H9 (cell line): ENCODE results near the gene AFF4. TPM values are rescaled to one million over a fixed set of nuclear protein-coding genes. Genes with fewer than 3 reads are reported as not detected.

Experiments used
- DNase-seq: peaks from one replicate; pipeline ENCODE4 v3.0.0-alpha.2; 2017
- H2AFZ ChIP-seq: one replicate; pipeline ENCODE4 v1.6.1; 2013; ENCODE audit warnings: mild to moderate bottlenecking, low read length, control low read depth, moderate library complexity
- H2AK5ac ChIP-seq: 2 replicates; pipeline ENCODE4 v1.6.1; 2013; ENCODE audit warnings: low read length, control low read depth, mixed read lengths; ENCODE audit not compliant: insufficient read length
- H2BK120ac ChIP-seq: one replicate; pipeline ENCODE4 v1.6.1; 2013; ENCODE audit warnings: low read depth, mild to moderate bottlenecking, low read length, control low read depth, inconsistent platforms; ENCODE audit not compliant: poor library complexity, severe bottlenecking
- H2BK12ac ChIP-seq: 2 replicates; pipeline ENCODE4 v1.6.1; 2013; ENCODE audit warnings: low read length, control low read depth, mixed read lengths, low read depth; ENCODE audit not compliant: insufficient read length
- H2BK15ac ChIP-seq: 2 replicates; pipeline ENCODE4 v1.6.1; 2013; ENCODE audit warnings: low read depth, low read length, control low read depth
- H2BK20ac ChIP-seq: one replicate; pipeline ENCODE4 v1.6.1; 2013; ENCODE audit warnings: low read depth, mild to moderate bottlenecking, low read length, control low read depth, inconsistent platforms; ENCODE audit not compliant: poor library complexity, severe bottlenecking
- H2BK5ac ChIP-seq: 2 replicates; pipeline ENCODE4 v1.6.1; 2013; ENCODE audit warnings: low read length, control low read depth, mixed read lengths; ENCODE audit not compliant: insufficient read length
- H3K14ac ChIP-seq: 2 replicates; pipeline ENCODE4 v1.6.1; 2013; ENCODE audit warnings: low read length, control low read depth; ENCODE audit not compliant: insufficient read depth
- H3K18ac ChIP-seq: 2 replicates; pipeline ENCODE4 v1.6.1; 2013; ENCODE audit warnings: low read depth, mild to moderate bottlenecking, mixed read lengths, low read length, control low read depth; ENCODE audit not compliant: insufficient read length
- H3K23ac ChIP-seq: 2 replicates; pipeline ENCODE4 v1.6.1; 2013; ENCODE audit warnings: low read length, control low read depth, mixed read lengths, low read depth; ENCODE audit not compliant: insufficient read length
- H3K23me2 ChIP-seq: 2 replicates; pipeline ENCODE4 v1.6.1; 2013; ENCODE audit warnings: low read depth, mild to moderate bottlenecking, mixed read lengths, low read length, control low read depth; ENCODE audit not compliant: insufficient read length, poor library complexity, severe bottlenecking
- H3K27ac ChIP-seq: 2 replicates; pipeline ENCODE4 v1.5.1; 2013; ENCODE audit warnings: low read length, control low read depth, mixed read lengths, low read depth; ENCODE audit not compliant: insufficient read length
- H3K27me3 ChIP-seq: 2 replicates; pipeline ENCODE4 v1.6.1; 2013; ENCODE audit warnings: low read length, control low read depth, inconsistent platforms; ENCODE audit not compliant: insufficient read depth
- H3K4ac ChIP-seq: 2 replicates; pipeline ENCODE4 v1.6.1; 2013; ENCODE audit warnings: low read depth, mild to moderate bottlenecking, control low read depth, inconsistent platforms, low read length, moderate library complexity
- H3K4me1 ChIP-seq: 2 replicates; pipeline ENCODE4 v1.6.1; 2013; ENCODE audit warnings: low read length, control low read depth, inconsistent platforms; ENCODE audit not compliant: insufficient read depth
- H3K4me2 ChIP-seq: 2 replicates; pipeline ENCODE4 v1.6.1; 2013; ENCODE audit warnings: low read length, control low read depth, mixed read lengths; ENCODE audit not compliant: insufficient read length, insufficient read depth
- H3K56ac ChIP-seq: 2 replicates; pipeline ENCODE4 v1.6.1; 2013; ENCODE audit warnings: low read depth, mild to moderate bottlenecking, mixed read lengths, low read length, control low read depth; ENCODE audit not compliant: insufficient read length
- H3K79me1 ChIP-seq: 2 replicates; pipeline ENCODE4 v1.6.1; 2013; ENCODE audit warnings: low read depth, mild to moderate bottlenecking, moderate library complexity, low read length, control low read depth, inconsistent platforms; ENCODE audit not compliant: insufficient read depth, poor library complexity, severe bottlenecking
- H3K79me2 ChIP-seq: 2 replicates; pipeline ENCODE4 v1.6.1; 2013; ENCODE audit warnings: low read length, control low read depth, inconsistent platforms; ENCODE audit not compliant: insufficient read depth
- H3K9ac ChIP-seq: 2 replicates; pipeline ENCODE4 v1.6.1; 2013; ENCODE audit warnings: low read length, control low read depth, mixed read lengths; ENCODE audit not compliant: insufficient read length; ENCODE audit errors: extremely low read depth
- H3K9me3 ChIP-seq: one replicate; pipeline ENCODE4 v1.6.1; 2013; ENCODE audit warnings: low read depth, low read length, inconsistent platforms; ENCODE audit not compliant: control insufficient read depth
- H3T11ph ChIP-seq: one replicate; pipeline ENCODE4 v1.6.1; 2013; ENCODE audit warnings: mild to moderate bottlenecking, low read length, control low read depth, inconsistent platforms
- H4K20me1 ChIP-seq: one replicate; pipeline ENCODE4 v1.6.1; 2013; ENCODE audit not compliant: control insufficient read depth, insufficient read length, insufficient read depth
- H4K5ac ChIP-seq: 2 replicates; pipeline ENCODE4 v1.6.1; 2013; ENCODE audit warnings: low read depth, mild to moderate bottlenecking, mixed read lengths, low read length, control low read depth; ENCODE audit not compliant: insufficient read length
- H4K8ac ChIP-seq: replicated peaks from 2 replicates; pipeline ENCODE4 v1.6.1; 2013; ENCODE audit warnings: low read length, control low read depth, mixed read lengths, low read depth; ENCODE audit not compliant: insufficient read length
- H4K91ac ChIP-seq: 2 replicates; pipeline ENCODE4 v1.6.1; 2013; ENCODE audit warnings: low read depth, mild to moderate bottlenecking, moderate library complexity, mixed read lengths, low read length, control low read depth; ENCODE audit not compliant: insufficient read length
- H3K27ac Mint-ChIP-seq, 3 experiments: 2 replicates in 2 of 3; 3 replicates in 1 of 3; pipeline ENCODE4 v1.8.0; 2020 to 2021; ENCODE audit warnings: mixed read lengths in 3 of 3, mild to moderate bottlenecking in 1 of 3, moderate library complexity in 1 of 3
- H3K27me3 Mint-ChIP-seq: 2 replicates; pipeline ENCODE4 v1.8.0; 2021; ENCODE audit warnings: low read depth, mild to moderate bottlenecking, moderate library complexity, mixed read lengths
- H3K36me3 Mint-ChIP-seq, 3 experiments: 2 replicates in 2 of 3; 3 replicates in 1 of 3; pipeline ENCODE4 v1.8.0; 2020 to 2021; ENCODE audit warnings: low read depth in 3 of 3, mixed read lengths in 3 of 3; ENCODE audit not compliant: insufficient read depth in 1 of 3
- H3K4me1 Mint-ChIP-seq, 2 experiments: 2 replicates each; pipeline ENCODE4 v1.8.0; 2020; ENCODE audit warnings: mixed read lengths in 2 of 2
- H3K4me3 Mint-ChIP-seq, 2 experiments: 2 replicates in 1 of 2; 3 replicates in 1 of 2; pipeline ENCODE4 v1.8.0; 2020 to 2021; ENCODE audit warnings: mild to moderate bottlenecking in 2 of 2, mixed read lengths in 2 of 2, moderate library complexity in 1 of 2
- H3K9me3 Mint-ChIP-seq, 2 experiments: 2 replicates in 1 of 2; 3 replicates in 1 of 2; pipeline ENCODE4 v1.8.0; 2020; ENCODE audit warnings: mild to moderate bottlenecking in 2 of 2, mixed read lengths in 2 of 2, moderate library complexity in 1 of 2
- CTCF ChIP-seq: fragments of 200-600 bp; sonication (generic); conservative IDR thresholded peaks from 3 replicates; pipeline ENCODE4 v1.8.0; 2021; ENCODE audit warnings: antibody characterized with exemption, mild to moderate bottlenecking
- WGBS: extraction: QIAGEN DNeasy Blood & Tissue Kit; methylation state at CpG from one replicate; pipeline ENCODE4 v1.1.7; 2013; ENCODE audit warnings: missing lambda C conversion rate, low lambda C conversion rate, mixed read lengths; ENCODE audit not compliant: insufficient read length; ENCODE audit errors: extremely low coverage; 5-methylcytosine and 5-hydroxymethylcytosine counted together
- total RNA-seq: library from RNA; stranded (reverse); gene quantifications from 2 replicates; pipeline ENCODE4 v1.2.1, GENCODE V29; 2021

The AFF4 gene
- total RNA-seq, 1 experiment from 2014 or later = 73.2 TPM

DNA sequence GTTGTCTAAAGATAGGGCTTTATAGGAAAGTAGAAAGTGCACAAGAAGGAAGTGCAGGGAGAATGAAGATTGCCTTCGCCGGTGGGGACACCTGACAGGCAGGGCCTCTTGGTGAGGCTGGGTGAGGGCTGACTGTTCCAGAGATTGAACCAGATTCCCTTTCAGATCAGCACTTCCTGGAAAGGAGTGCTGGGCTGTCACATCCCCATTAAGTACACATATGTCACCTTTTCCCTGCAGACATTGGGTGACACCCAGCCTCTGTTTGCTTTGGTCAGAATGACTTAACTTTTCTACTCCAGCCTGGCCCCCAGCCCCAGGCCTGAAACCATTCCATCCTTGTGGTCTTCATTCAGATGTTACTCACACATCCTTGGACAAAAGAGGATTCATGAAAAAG is 125.6 kb downstream of the AFF4 start:
- Histone ChIP-seq H4K8ac (no peak overlapping the region), H2BK20ac (no peak overlapping the region), H3K56ac (no peak overlapping the region), H3K9ac (no peak overlapping the region), H3K18ac (no peak overlapping the region), H3K27ac (no peak overlapping the region), H2BK15ac (no peak overlapping the region), H3K79me2 (no peaks in the 10 kb centered on the region), H2AFZ (no peak overlapping the region), H4K91ac (no peak overlapping the region), H2BK120ac (no peak overlapping the region), H2BK5ac (no peak overlapping the region), H2BK12ac (no peak overlapping the region), H3K27me3 (no peaks in the 10 kb centered on the region; the same call in 1 of the 2 replicates), H3K23me2 (no peaks in the 10 kb centered on the region), H2AK5ac (no peak overlapping the region), H3K4ac (no peak overlapping the region), H3K9me3 (no peaks in the 10 kb centered on the region), H3K23ac (no peak overlapping the region), H3T11ph (no peak overlapping the region), H4K20me1 (no peaks in the 10 kb centered on the region), H3K4me1 (no peaks in the 10 kb centered on the region), H3K14ac (no peak overlapping the region), H3K4me2 (no peak overlapping the region), H3K79me1 (no peaks in the 10 kb centered on the region), H4K5ac (no peak overlapping the region)
- H3K36me3 Mint-ChIP-seq = no peaks in the 10 kb centered on the region
- peaks cover 8% of the 10 kb centered on the region for H3K27me3 Mint-ChIP-seq
- no peak for TF ChIP-seq CTCF
- H3K27ac Mint-ChIP-seq = no peak overlapping the region
- H3K4me3 Mint-ChIP-seq = no peak overlapping the region
- no peaks in the 10 kb centered on the region; a peak in 1 of 4 replicates for H3K4me1 Mint-ChIP-seq
- H3K9me3 Mint-ChIP-seq = no peaks in the 10 kb centered on the region
- no CpG with 5 or more reads among the region's 2 CpGs for WGBS
- DNase-seq = no peak
